ENCODE data around the gene KRT17.

- TF ChIP-seq CTCF (IDR thresholded peaks at IDR 0.05; ENCODE audit: poor library complexity) (no peak), EZH2 (IDR thresholded peaks at IDR 0.05; ENCODE audit: borderline replicate concordance) (no peak), EZH2phosphoT487 (IDR thresholded peaks at IDR 0.05; ENCODE audit: low read depth, severe bottlenecking, unreplicated experiment) (no peak)
These were observed 1.2 kb upstream of the KRT17 start for GRCh38 chr17:41625602-41626001.

Measured in hepatocyte (in vitro differentiated cells).